K562 (cell line): ENCODE measurements around the gene HOXA10. TPM values are rescaled to one million over a fixed set of nuclear protein-coding genes. Genes with fewer than 3 reads are reported as not detected.

Source experiments
- ATAC-seq: fragments of 200-7000 bp; cut with Tn5 transposase; 3 replicates; pipeline ENCODE4 v1.9.1; 2020; ENCODE audit warnings: moderate library complexity
- BruUV-seq: library from RNA; stranded (reverse); fragments of 400-500 nt; replicated peaks from 2 replicates; lab custom pipeline; 2021; lab: Mats Ljungman, UMichigan
- CTCF ChIA-PET: fragments of 300-600 bp; formaldehyde crosslinking; extraction: SDS; loops from one replicate; lab custom pipeline; 2021; ENCODE audit warnings: low intra/inter-chr PET ratio; lab: Yijun Ruan, JAX
- POLR2A ChIA-PET: fragments of 300-600, 350-650 bp; sonication (Branson Sonifier 250); formaldehyde crosslinking; extraction: SDS; loops from one replicate; lab custom pipeline; 2021; ENCODE audit warnings: antibody characterized with exemption, inconsistent platforms; lab: Yijun Ruan, JAX
- DNase-seq, 4 experiments: peaks; one replicate each; pipeline versions ENCODE4 v3.0.0 to v3.0.0-alpha.2; 2011 to 2018; ENCODE audit warnings: low spot score in 3 of 4, mixed read lengths in 3 of 4; ENCODE audit errors: extremely low read depth in 1 of 4
- FAIRE-seq: peaks from 2 replicates; lab custom pipeline; 2011; peaks lifted over from hg19 to GRCh38; lab: Jason Lieb, UNC
- H2AFZ ChIP-seq: 2 replicates; pipeline ENCODE4 v1.6.0; 2011; ENCODE audit warnings: low read depth, low read length, control low read depth, inconsistent platforms
- H3K27ac ChIP-seq: fragments of 200-600 bp; 3 replicates; pipeline ENCODE4 v1.8.0; 2011; ENCODE audit warnings: low read depth, mild to moderate bottlenecking, control low read depth, inconsistent platforms, low read length, moderate library complexity, mixed read lengths; ENCODE audit errors: extremely low read depth
- H3K27me3 ChIP-seq, 2 experiments: fragments of 300-600 bp in 1 of 2; 2 replicates in 1 of 2; 3 replicates in 1 of 2; pipeline versions ENCODE4 v1.6.0 to v1.8.0; 2011; ENCODE audit warnings: inconsistent platforms in 2 of 2, low read length in 2 of 2, mild to moderate bottlenecking in 1 of 2, mixed read lengths in 1 of 2, moderate library complexity in 1 of 2; ENCODE audit not compliant: control insufficient read depth in 2 of 2, insufficient read depth in 2 of 2
- H3K36me3 ChIP-seq: fragments of 300-600 bp; 3 replicates; pipeline ENCODE4 v1.8.0; 2011; ENCODE audit warnings: mild to moderate bottlenecking, low read length, inconsistent platforms; ENCODE audit not compliant: control insufficient read depth, insufficient read depth
- H3K4me1 ChIP-seq, 2 experiments: fragments of 200-600 bp in 1 of 2; replicated peaks in 1 of 2; 2 replicates in 1 of 2; 3 replicates in 1 of 2; pipeline versions ENCODE4 v1.5.1 to v1.8.0; 2011; ENCODE audit warnings: inconsistent platforms in 2 of 2, low read length in 2 of 2, mild to moderate bottlenecking in 1 of 2, mixed read lengths in 1 of 2, moderate library complexity in 1 of 2; ENCODE audit not compliant: control insufficient read depth in 2 of 2, insufficient read depth in 2 of 2
- H3K4me2 ChIP-seq: 2 replicates; pipeline ENCODE4 v1.6.1; 2011; ENCODE audit warnings: low read length, control low read depth, inconsistent platforms, mixed read lengths; ENCODE audit not compliant: insufficient read depth
- H3K4me3 ChIP-seq: fragments of 200-600 bp; sonication (generic), shearing (Covaris generic); 2 replicates; pipeline ENCODE4 v1.5.1; 2016; ENCODE audit warnings: control low read depth, inconsistent platforms
- H3K79me2 ChIP-seq: fragments of 200-600 bp; 3 replicates; pipeline ENCODE4 v1.8.0; 2011; ENCODE audit warnings: low read length, inconsistent platforms; ENCODE audit not compliant: control insufficient read depth, insufficient read depth
- H3K9ac ChIP-seq, 2 experiments: 2 replicates each; pipeline versions ENCODE4 v1.6.0 to v1.6.1; 2011; ENCODE audit warnings: low read depth in 2 of 2, low read length in 2 of 2, control low read depth in 1 of 2, inconsistent platforms in 1 of 2, mild to moderate bottlenecking in 1 of 2, mixed read lengths in 1 of 2; ENCODE audit not compliant: insufficient read depth in 1 of 2
- H3K9me1 ChIP-seq: one replicate; pipeline ENCODE4 v1.6.0; 2011; ENCODE audit warnings: inconsistent platforms, mild to moderate bottlenecking, low read length, moderate library complexity; ENCODE audit not compliant: control insufficient read depth, insufficient read depth
- H3K9me3 ChIP-seq: replicated peaks from 2 replicates; pipeline ENCODE4 v1.5.1; 2011; ENCODE audit warnings: low read depth, low read length, inconsistent platforms; ENCODE audit not compliant: control insufficient read depth, insufficient read depth
- H4K20me1 ChIP-seq: replicated peaks from 2 replicates; pipeline ENCODE4 v1.6.1; 2011; ENCODE audit warnings: low read length, inconsistent platforms, mixed read lengths; ENCODE audit not compliant: control insufficient read depth, insufficient read depth
- ESRRB ChIP-seq: fragments of 250-450 bp; sonication (Bioruptor Pico); IDR thresholded peaks from 2 replicates; pipeline ENCODE4 v1.5.0; 2020; ENCODE audit warnings: mild to moderate bottlenecking, moderate library complexity, borderline replicate concordance
- NFYB ChIP-seq: IDR thresholded peaks from 2 replicates; pipeline ENCODE4 v1.6.1; 2011; ENCODE audit warnings: mild to moderate bottlenecking, moderate library complexity; ENCODE audit not compliant: insufficient read length; ENCODE audit errors: extremely low read depth
- SIRT6 ChIP-seq: IDR thresholded peaks from one replicate; pipeline ENCODE4 v1.6.1; 2012; ENCODE audit warnings: low read depth, mild to moderate bottlenecking, control low read depth, inconsistent platforms, low read length, moderate library complexity
- SMC3 ChIP-seq: conservative IDR thresholded peaks from 2 replicates; pipeline ENCODE4 v1.6.1; 2011; ENCODE audit warnings: low read depth, low read length, improper control_type of control experiment; ENCODE audit not compliant: insufficient read depth
- ZFP91 ChIP-seq: sonication (generic); formaldehyde crosslinking; IDR thresholded peaks from 2 replicates; pipeline ENCODE4 v1.8.0; 2022; ENCODE audit warnings: mild to moderate bottlenecking, missing genetic modification reagents
- ZNF282 ChIP-seq: sonication (generic); formaldehyde crosslinking; IDR thresholded peaks from 2 replicates; pipeline ENCODE4 v1.8.1; 2023; ENCODE audit warnings: missing genetic modification reagents
- WGBS: fragments of 100-300 bp; shearing (Covaris generic); methylation state at CpG from one replicate; pipeline ENCODE4 v1.1.6; 2016; ENCODE audit warnings: low coverage, mixed read lengths; ENCODE audit not compliant: insufficient coverage; ENCODE audit errors: missing lambda C conversion rate; 5-methylcytosine and 5-hydroxymethylcytosine counted together
- in situ Hi-C: fragments of 300-500 bp; cut with MboI; formaldehyde crosslinking; loops from 4 replicates; pipeline ENCODE4 v1.15.0; 2018; ENCODE audit warnings: inconsistent platforms, mixed read lengths
- intact Hi-C: fragments of 100-400 bp; cut with micrococcal nuclease; formaldehyde crosslinking; loops from 2 replicates; pipeline ENCODE4 v1.14.2; 2022
- polyA plus RNA-seq, 8 experiments: library from polyadenylated mRNA; depleted of rRNA in 4 of 8; stranded (reverse) in 5 of 8; unstranded in 3 of 8; fragments of >200 nt; fragmentation: Nextera tagmentation in 2 of 8; fragmentation: Illumina TruSeq in 1 of 8; extraction: Ambion mirVana in 2 of 8; extraction: Trizol in 1 of 8; gene quantifications; 2 replicates each; pipeline versions ENCODE4 v1.2.1 to v1.2.3, GENCODE V29; 2011 to 2014; ENCODE audit warnings: inconsistent platforms in 1 of 8, missing spikeins in 1 of 8
- total RNA-seq, 7 experiments: library from RNA; depleted of rRNA in 6 of 7; stranded (reverse); fragments of >200 nt in 6 of 7; fragmentation: Illumina TruSeq in 2 of 7; extraction: Trizol in 2 of 7; gene quantifications; 2 replicates each; pipeline versions ENCODE4 v1.2.1 to v1.2.3, GENCODE V29; 2011 to 2021; ENCODE audit warnings: low replicate concordance in 1 of 7
- TF ChIP-seq, protein P1 (sequence below), 3 experiments: fragments of 200-800 bp in 1 of 3; fragments of 250-450 bp in 1 of 3; fragments of 450-650 bp in 1 of 3; sonication (Bioruptor Pico) in 1 of 3; sonication (Bioruptor generic) in 1 of 3; formaldehyde crosslinking in 1 of 3; IDR thresholded peaks; 2 replicates each; pipeline versions ENCODE4 v1.6.1 to v1.8.0; 2016 to 2022; ENCODE audit warnings: mild to moderate bottlenecking in 2 of 3, missing genetic modification characterization in 2 of 3, missing compliant biosample characterization in 1 of 3, moderate library complexity in 1 of 3

Gene HOXA10
- total and polyA plus RNA-seq, 9 of the 15 experiments (the other 6 are each of a cell fraction or from before 2014, with no cell fraction given) = not detected

- intact Hi-C loops = no loop called here
- Histone ChIP-seq H3K4me2 (no peak overlapping the region), H4K20me1 (no peaks in the 10 kb centered on the region), H3K9me1 (no peaks in the 10 kb centered on the region), H3K27me3 (peaks cover 38 to 54% of the 10 kb centered on the region in 2 experiments), H3K27ac (no peak overlapping the region), H3K79me2 (no peaks in the 10 kb centered on the region), H2AFZ (no peak overlapping the region), H3K4me3 (no peak overlapping the region), H3K4me1 (peaks cover 6 to 7% of the 10 kb centered on the region in 2 experiments; a peak in 2 of 5 replicates), H3K36me3 (no peaks in the 10 kb centered on the region), H3K9ac (no peak overlapping the region), H3K9me3 (no peaks in the 10 kb centered on the region)
- ChIA-PET POLR2A (no interaction called here), CTCF (no interaction called here)
- FAIRE-seq (no peak), ATAC-seq (no peak), DNase-seq (no peak)
- 0% methylated on average over 2 of the region's 2 CpGs for WGBS
- no TSS peak for BruUV-seq
- in situ Hi-C loops = no loop called here
- no peak for TF ChIP-seq NFYB
- TF ChIP-seq ESRRB (CRISPR knock-in tag) = no peak
- no peak for TF ChIP-seq ZNF282 (CRISPR knock-in tag)
- TF ChIP-seq SIRT6 = no peak
- TF ChIP-seq ZFP91 (CRISPR knock-in tag) = no peak
- TF ChIP-seq, protein P1, sequence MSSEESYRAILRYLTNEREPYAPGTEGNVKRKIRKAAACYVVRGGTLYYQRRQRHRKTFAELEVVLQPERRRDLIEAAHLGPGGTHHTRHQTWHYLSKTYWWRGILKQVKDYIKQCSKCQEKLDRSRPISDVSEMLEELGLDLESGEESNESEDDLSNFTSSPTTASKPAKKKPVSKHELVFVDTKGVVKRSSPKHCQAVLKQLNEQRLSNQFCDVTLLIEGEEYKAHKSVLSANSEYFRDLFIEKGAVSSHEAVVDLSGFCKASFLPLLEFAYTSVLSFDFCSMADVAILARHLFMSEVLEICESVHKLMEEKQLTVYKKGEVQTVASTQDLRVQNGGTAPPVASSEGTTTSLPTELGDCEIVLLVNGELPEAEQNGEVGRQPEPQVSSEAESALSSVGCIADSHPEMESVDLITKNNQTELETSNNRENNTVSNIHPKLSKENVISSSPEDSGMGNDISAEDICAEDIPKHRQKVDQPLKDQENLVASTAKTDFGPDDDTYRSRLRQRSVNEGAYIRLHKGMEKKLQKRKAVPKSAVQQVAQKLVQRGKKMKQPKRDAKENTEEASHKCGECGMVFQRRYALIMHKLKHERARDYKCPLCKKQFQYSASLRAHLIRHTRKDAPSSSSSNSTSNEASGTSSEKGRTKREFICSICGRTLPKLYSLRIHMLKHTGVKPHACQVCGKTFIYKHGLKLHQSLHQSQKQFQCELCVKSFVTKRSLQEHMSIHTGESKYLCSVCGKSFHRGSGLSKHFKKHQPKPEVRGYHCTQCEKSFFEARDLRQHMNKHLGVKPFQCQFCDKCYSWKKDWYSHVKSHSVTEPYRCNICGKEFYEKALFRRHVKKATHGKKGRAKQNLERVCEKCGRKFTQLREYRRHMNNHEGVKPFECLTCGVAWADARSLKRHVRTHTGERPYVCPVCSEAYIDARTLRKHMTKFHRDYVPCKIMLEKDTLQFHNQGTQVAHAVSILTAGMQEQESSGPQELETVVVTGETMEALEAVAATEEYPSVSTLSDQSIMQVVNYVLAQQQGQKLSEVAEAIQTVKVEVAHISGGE (CRISPR knock-in tag; IDR thresholded peaks at IDR 0.05) = no peak
- no peak for TF ChIP-seq SMC3
Observed at GRCh38 chr7:27137640-27138315, 36.3 kb downstream of the HOXA10 start.
